Erythroblast (primary cell): ENCODE results near the gene LAYN.

Experiments used
- GATA1 ChIP-seq: IDR thresholded peaks from 2 replicates; pipeline ENCODE4 v1.6.1; 2011; ENCODE audit warnings: low read depth, mild to moderate bottlenecking, control low read depth, low read length, moderate library complexity
- POLR2A ChIP-seq: IDR thresholded peaks from 2 replicates; pipeline ENCODE4 v1.6.1; 2011; ENCODE audit warnings: mild to moderate bottlenecking, low read length

- TF ChIP-seq POLR2A (no peak), GATA1 (no peak)
Measured at GRCh38 chr11:111606986-111607385, 66.5 kb downstream of the LAYN start.
